Hepatocyte (in vitro differentiated cells): Measurements from ENCODE around the gene CHN1. TPM values are rescaled to one million over a fixed set of nuclear protein-coding genes. Genes with fewer than 3 reads are reported as not detected.

Experiments
- DNase-seq: peaks from one replicate; pipeline ENCODE4 v3.0.0-alpha.2; 2016; ENCODE audit warnings: low spot score
- H2AFZ ChIP-seq: fragments of 200-600 bp; sonication (generic); 2 replicates; pipeline ENCODE4 v1.6.0; 2016; ENCODE audit warnings: antibody characterized with exemption, mild to moderate bottlenecking
- H3K27ac ChIP-seq: fragments of 200-600 bp; sonication (generic); 2 replicates; pipeline ENCODE4 v1.5.1; 2016; ENCODE audit warnings: mild to moderate bottlenecking
- H3K27me3 ChIP-seq: fragments of 200-600 bp; sonication (generic); 2 replicates; pipeline ENCODE4 v1.6.1; 2016
- H3K36me3 ChIP-seq: fragments of 200-600 bp; sonication (generic); replicated peaks from 2 replicates; pipeline ENCODE4 v1.5.1; 2016; ENCODE audit warnings: low read depth; ENCODE audit not compliant: insufficient read depth
- H3K4me1 ChIP-seq: fragments of 200-600 bp; sonication (generic); 2 replicates; pipeline ENCODE4 v1.5.1; 2016; ENCODE audit warnings: mild to moderate bottlenecking, moderate library complexity; ENCODE audit not compliant: insufficient read depth
- H3K4me2 ChIP-seq: fragments of 200-600 bp; sonication (generic); 2 replicates; pipeline ENCODE4 v1.6.0; 2016
- H3K4me3 ChIP-seq: fragments of 200-600 bp; sonication (generic); 2 replicates; pipeline ENCODE4 v1.5.1; 2016; ENCODE audit warnings: mild to moderate bottlenecking
- H3K79me2 ChIP-seq: fragments of 200-600 bp; sonication (generic); 2 replicates; pipeline ENCODE4 v1.6.0; 2017; ENCODE audit warnings: mild to moderate bottlenecking
- H3K9me2 ChIP-seq: fragments of 200-600 bp; sonication (generic); replicated peaks from 2 replicates; pipeline ENCODE4 v1.6.0; 2017; ENCODE audit warnings: mild to moderate bottlenecking; ENCODE audit not compliant: insufficient read depth
- H3K9me3 ChIP-seq: fragments of 200-600 bp; sonication (generic); 2 replicates; pipeline ENCODE4 v1.5.1; 2016; ENCODE audit warnings: low read depth, mild to moderate bottlenecking
- H4K20me1 ChIP-seq: fragments of 200-600 bp; sonication (generic); 2 replicates; pipeline ENCODE4 v1.6.0; 2016; ENCODE audit warnings: mild to moderate bottlenecking; ENCODE audit not compliant: insufficient read depth, poor library complexity, severe bottlenecking
- CTCF ChIP-seq: fragments of 200-600 bp; sonication (generic); IDR thresholded peaks from 2 replicates; pipeline ENCODE4 v1.5.1; 2016; ENCODE audit warnings: antibody characterized with exemption, mild to moderate bottlenecking; ENCODE audit not compliant: poor library complexity
- EZH2 ChIP-seq: fragments of 200-600 bp; sonication (generic); IDR thresholded peaks from 2 replicates; pipeline ENCODE4 v1.6.1; 2016; ENCODE audit warnings: antibody characterized with exemption, mild to moderate bottlenecking, borderline replicate concordance
- EZH2phosphoT487 ChIP-seq: fragments of 200-600 bp; sonication (generic); IDR thresholded peaks from one replicate; pipeline ENCODE4 v1.6.1; 2018; ENCODE audit warnings: antibody characterized with exemption, mild to moderate bottlenecking, low read depth, moderate library complexity; ENCODE audit not compliant: unreplicated experiment, severe bottlenecking
- WGBS: methylation state at CpG from one replicate; pipeline ENCODE4 v1.1.6; 2016; ENCODE audit warnings: low lambda C conversion rate; ENCODE audit errors: missing lambda C conversion rate; 5-methylcytosine and 5-hydroxymethylcytosine counted together
- polyA plus RNA-seq: library from polyadenylated mRNA; unstranded; fragments of >200 nt; fragmentation: Nextera tagmentation; extraction: Ambion mirVana; gene quantifications from 2 replicates; pipeline ENCODE4 v1.2.1, GENCODE V29; 2016
- total RNA-seq: library from RNA; depleted of rRNA; stranded (reverse); fragments of >200 nt; gene quantifications from 2 replicates; pipeline ENCODE4 v1.2.3, GENCODE V29; 2014

The CHN1 gene
- total and polyA plus RNA-seq, 2 experiments from 2014 or later: 19.2 to 23.0 TPM

GRCh38 chr2:174996622-174997021 is 8.6 kb downstream of the CHN1 start:
- Histone ChIP-seq H3K9me3 (no peaks in the 10 kb centered on the region), H3K27me3 (no peaks in the 10 kb centered on the region), H3K9me2 (no peaks in the 10 kb centered on the region), H3K79me2 (peaks cover 26% of the 10 kb centered on the region), H3K36me3 (no peaks in the 10 kb centered on the region), H3K4me2 (no peak overlapping the region), H3K27ac (no peak overlapping the region), H4K20me1 (no peaks in the 10 kb centered on the region), H3K4me3 (no peak overlapping the region), H3K4me1 (no peaks in the 10 kb centered on the region), H2AFZ (no peak overlapping the region)
- WGBS: 100% methylated on average over 2 of the region's 2 CpGs
- TF ChIP-seq CTCF (no peak), EZH2phosphoT487 (no peak), EZH2 (no peak)
- no peak for DNase-seq

GRCh38 chr2:174994381-174994780 is 10.8 kb downstream of the CHN1 start:
- no peak for TF ChIP-seq EZH2
- no peak for TF ChIP-seq CTCF
- TF ChIP-seq EZH2phosphoT487: no peak
- H3K9me3 ChIP-seq: no peaks in the 10 kb centered on the region
- no peaks in the 10 kb centered on the region for H3K27me3 ChIP-seq
- no peaks in the 10 kb centered on the region for H3K9me2 ChIP-seq
- no peak overlapping the region for H3K4me3 ChIP-seq
- H2AFZ ChIP-seq: no peak overlapping the region
- H3K79me2 ChIP-seq: peaks cover 10% of the 10 kb centered on the region
- H3K4me1 ChIP-seq: no peaks in the 10 kb centered on the region
- no peak for DNase-seq
- H3K36me3 ChIP-seq: no peaks in the 10 kb centered on the region
- WGBS: 86% methylated on average over 5 of the region's 5 CpGs
- no peak overlapping the region for H3K4me2 ChIP-seq
- H4K20me1 ChIP-seq: no peaks in the 10 kb centered on the region
- no peak overlapping the region for H3K27ac ChIP-seq

- WGBS: 93% methylated on average over 1 of the region's 1 CpG
- Histone ChIP-seq H3K4me2 (no peak overlapping the region), H3K9me3 (no peaks in the 10 kb centered on the region), H3K4me3 (no peak overlapping the region), H2AFZ (no peak overlapping the region), H3K79me2 (peaks cover 13% of the 10 kb centered on the region), H3K27ac (no peak overlapping the region), H3K27me3 (no peaks in the 10 kb centered on the region), H4K20me1 (no peaks in the 10 kb centered on the region), H3K36me3 (no peaks in the 10 kb centered on the region), H3K4me1 (no peaks in the 10 kb centered on the region), H3K9me2 (no peaks in the 10 kb centered on the region)
- TF ChIP-seq CTCF: no peak
- no peak for TF ChIP-seq EZH2phosphoT487
- TF ChIP-seq EZH2: no peak
- no peak for DNase-seq
Observed at GRCh38 chr2:174992886-174993285, 12.3 kb downstream of the CHN1 start.

- Histone ChIP-seq H3K9me2 (no peaks in the 10 kb centered on the region), H3K79me2 (peaks cover 3% of the 10 kb centered on the region), H3K4me3 (no peak overlapping the region), H3K4me1 (no peaks in the 10 kb centered on the region), H4K20me1 (no peaks in the 10 kb centered on the region), H2AFZ (no peak overlapping the region), H3K27me3 (no peaks in the 10 kb centered on the region), H3K4me2 (no peak overlapping the region), H3K36me3 (no peaks in the 10 kb centered on the region), H3K9me3 (no peaks in the 10 kb centered on the region), H3K27ac (no peak overlapping the region)
- no peak for DNase-seq
- TF ChIP-seq CTCF: peak; percentile 83
- TF ChIP-seq EZH2phosphoT487: no peak
- 51% methylated on average over 2 of the region's 2 CpGs for WGBS
Observed at GRCh38 chr2:174985614-174986013, 19.6 kb downstream of the CHN1 start.
